ENCODE results near the gene SPINT1.

SPINT1 gene

DNA sequence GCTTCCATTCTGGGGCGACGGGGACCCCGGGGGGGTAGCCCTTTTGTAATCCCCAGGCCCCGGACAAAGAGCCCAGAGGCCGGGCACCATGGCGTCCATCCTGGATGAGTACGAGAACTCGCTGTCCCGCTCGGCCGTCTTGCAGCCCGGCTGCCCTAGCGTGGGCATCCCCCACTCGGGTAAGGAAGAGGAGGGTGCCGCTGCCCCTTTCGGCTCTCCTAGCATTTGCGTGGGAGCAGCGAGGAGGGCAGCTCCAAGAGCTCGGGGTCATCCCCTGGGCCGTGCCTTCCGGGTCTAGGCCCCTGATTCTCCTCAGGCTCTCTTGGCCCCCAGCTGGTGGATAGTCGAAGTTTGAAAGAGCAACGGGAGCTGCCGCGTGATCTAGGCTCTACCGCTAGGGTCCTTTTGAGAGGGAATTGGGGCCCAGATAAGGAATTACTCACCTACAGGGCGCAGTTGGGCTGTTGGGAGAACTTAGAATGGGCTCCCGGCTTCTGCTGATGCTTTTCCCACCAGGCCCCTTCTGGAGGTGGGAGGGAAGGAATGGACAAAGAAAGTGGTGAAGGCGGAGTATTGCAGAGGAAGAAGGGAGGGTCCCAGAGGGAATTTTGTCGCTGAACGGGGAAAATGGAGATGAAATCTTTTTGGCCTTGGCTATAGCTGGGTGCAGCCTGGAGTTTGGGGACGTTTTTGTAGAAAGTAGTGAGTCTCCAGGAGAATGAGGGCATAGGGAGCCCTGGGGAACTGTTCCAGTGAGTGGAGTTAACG is 51.0 kb downstream of the SPINT1 start:
- DNase-seq: no peak

DNA sequence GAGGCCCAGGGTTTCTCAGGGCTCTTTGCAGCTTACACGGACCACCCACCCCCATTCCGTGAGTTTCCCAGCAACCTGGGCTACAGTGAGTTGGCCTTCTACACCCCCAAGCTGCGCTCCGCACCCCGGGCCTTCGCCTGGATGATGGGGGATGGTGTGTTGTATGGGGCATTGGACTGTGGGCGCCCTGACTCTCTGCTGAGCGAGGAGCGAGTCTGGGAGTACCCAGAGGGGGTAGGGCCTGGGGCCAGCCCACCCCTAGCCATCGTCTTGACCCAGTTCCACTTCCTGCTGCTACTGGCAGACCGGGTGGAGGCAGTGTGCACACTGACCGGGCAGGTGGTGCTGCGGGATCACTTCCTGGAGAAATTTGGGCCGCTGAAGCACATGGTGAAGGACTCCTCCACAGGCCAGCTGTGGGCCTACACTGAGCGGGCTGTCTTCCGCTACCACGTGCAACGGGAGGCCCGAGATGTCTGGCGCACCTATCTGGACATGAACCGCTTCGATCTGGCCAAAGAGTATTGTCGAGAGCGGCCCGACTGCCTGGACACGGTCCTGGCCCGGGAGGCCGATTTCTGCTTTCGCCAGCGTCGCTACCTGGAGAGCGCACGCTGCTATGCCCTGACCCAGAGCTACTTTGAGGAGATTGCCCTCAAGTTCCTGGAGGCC is 55.8 kb downstream of the SPINT1 start:
- DNase-seq: no peak

DNA sequence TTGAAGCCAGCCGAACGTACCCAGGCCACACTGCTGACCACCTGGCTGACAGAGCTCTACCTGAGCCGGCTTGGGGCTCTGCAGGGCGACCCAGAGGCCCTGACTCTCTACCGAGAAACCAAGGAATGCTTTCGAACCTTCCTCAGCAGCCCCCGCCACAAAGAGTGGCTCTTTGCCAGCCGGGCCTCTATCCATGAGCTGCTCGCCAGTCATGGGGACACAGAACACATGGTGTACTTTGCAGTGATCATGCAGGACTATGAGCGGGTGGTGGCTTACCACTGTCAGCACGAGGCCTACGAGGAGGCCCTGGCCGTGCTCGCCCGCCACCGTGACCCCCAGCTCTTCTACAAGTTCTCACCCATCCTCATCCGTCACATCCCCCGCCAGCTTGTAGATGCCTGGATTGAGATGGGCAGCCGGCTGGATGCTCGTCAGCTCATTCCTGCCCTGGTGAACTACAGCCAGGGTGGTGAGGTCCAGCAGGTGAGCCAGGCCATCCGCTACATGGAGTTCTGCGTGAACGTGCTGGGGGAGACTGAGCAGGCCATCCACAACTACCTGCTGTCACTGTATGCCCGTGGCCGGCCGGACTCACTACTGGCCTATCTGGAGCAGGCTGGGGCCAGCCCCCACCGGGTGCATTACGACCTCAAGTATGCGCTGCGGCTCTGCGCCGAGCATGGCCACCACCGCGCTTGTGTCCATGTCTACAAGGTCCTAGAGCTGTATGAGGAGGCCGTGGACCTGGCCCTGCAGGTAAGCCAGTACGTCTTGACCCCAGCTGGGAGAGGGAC is 56.6 kb downstream of the SPINT1 start:
- no peak for DNase-seq

DNA sequence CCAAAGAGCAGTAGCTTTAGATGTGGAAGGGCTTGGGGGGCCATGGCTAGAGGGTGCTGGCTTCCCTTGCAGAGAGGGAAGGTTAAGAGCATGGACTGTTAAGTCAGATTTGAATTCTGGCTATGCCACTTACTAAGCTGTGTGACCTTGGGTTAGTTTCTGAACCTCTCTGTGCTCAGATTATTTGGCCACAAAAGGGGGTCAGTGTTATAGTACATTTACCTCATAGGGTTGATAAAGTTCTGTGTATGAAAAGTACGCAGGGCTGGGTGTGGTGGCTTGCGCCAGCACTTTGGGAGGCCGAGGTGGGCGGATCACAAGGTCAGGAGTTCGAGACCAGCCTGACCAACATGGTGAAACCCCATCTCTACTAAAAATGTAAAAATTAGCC is 57.2 kb downstream of the SPINT1 start:
- DNase-seq: no peak

DNA sequence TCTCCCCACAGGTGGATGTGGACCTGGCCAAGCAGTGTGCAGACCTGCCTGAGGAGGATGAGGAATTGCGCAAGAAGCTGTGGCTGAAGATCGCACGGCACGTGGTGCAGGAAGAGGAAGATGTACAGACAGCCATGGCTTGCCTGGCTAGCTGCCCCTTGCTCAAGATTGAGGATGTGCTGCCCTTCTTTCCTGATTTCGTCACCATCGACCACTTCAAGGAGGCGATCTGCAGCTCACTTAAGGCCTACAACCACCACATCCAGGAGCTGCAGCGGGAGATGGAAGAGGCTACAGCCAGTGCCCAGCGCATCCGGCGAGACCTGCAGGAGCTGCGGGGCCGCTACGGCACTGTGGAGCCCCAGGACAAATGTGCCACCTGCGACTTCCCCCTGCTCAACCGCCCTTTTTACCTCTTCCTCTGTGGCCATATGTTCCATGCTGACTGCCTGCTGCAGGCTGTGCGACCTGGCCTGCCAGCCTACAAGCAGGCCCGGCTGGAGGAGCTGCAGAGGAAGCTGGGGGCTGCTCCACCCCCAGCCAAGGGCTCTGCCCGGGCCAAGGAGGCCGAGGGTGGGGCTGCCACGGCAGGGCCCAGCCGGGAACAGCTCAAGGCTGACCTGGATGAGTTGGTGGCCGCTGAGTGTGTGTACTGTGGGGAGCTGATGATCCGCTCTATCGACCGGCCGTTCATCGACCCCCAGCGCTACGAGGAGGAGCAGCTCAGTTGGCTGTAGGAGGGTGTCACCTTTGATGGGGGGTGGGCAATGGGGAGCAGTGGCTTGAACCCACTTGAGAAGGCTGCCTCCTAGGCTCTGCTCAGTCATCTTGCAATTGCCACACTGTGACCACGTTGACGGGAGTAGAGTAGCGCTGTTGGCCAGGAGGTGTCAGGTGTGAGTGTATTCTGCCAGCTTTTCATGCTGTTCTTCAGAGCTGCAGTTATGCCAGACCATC is 59.0 kb downstream of the SPINT1 start:
- DNase-seq: no peak

DNA sequence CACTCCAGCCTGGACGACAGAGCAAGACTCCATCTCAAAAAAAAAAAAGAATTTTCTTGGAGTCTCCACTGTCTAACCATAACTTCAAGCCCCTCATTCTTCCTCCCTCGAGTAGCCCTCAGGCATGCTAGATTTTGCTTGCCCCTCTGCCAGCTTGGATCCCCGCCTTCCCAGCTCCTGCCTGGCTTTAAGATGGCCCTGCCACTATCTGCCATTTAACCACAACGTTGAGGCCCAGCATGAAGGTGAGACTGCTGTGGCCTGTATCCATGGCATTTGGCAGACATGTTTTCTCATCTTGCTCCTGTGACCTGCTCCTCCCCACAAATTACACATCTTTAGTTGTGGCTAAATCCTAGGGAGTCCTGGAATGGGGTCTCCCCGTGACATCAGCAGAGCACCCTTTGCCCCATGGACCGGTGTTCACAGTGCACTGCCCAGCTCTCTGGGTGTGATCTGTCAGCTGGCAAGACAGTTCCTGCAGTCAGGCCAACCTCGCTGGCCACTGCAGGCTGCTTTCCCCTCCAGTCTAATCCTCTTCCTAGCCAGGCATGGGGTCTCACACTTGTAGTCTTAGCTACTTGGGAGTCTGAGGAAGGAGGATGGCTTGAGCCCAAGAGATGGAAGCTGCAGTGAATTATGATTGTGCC is 60.8 kb downstream of the SPINT1 start:
- no peak for DNase-seq

- DNase-seq: peak; percentile 81
These were observed 62.5 kb downstream of the SPINT1 start for GRCh38 chr15:40906091-40906990.

DNA sequence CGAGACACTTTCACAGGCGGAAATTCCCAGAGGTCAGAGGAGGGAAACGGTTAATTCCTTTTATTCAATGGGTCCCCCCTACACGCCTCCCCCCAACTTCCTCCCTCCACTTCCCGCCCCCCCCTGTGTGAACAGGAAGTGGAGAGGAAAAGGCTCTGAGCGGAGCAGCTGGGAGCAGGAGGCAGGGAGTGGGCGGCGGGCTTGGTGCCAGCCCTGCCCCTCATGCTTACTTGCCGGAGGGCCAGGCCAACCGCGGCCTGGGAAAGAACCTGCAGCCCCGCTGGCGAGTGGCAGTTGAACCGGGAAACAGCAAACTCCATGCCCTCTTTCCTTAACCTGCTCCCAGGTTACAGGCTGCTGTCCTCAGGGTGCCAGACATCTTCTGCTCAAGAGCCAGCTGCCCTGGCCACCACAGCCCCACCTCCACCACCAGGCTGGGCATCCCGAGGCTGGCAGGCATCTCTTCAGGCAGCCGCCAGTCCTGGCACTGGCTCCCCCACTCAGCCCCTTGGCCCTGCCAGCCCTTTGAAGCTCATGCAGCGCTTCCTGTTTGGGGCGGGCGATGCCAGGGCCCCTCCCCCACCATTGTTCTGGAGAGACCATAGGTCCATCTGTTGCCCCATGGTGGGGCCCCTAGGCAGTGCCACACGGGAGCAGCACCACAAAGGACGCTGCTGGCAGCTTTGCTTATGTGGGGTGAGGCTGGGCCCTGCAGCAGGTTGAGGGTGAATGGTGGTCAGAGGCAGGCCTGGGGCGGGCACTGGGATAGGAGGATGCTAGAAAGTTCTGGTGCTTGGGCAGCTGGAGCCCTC is 63.3 kb downstream of the SPINT1 start:
- peak; percentile 52 for DNase-seq
